CD4-positive, alpha-beta T cell treated with Interleukin-6 at 100 ng/mL for 8 hours (primary cell): ENCODE results near the gene COL28A1.
"Not testable (repeated sequence)": the region's sequence is repeated elsewhere in the genome, so short reads cannot be mapped to it uniquely, and the experiment has no call there.

ENCODE experiments used
- DNase-seq: peaks from one replicate; pipeline ENCODE4 v3.0.0-alpha.2; 2020; ENCODE audit warnings: mixed read lengths, low spot score

COL28A1 gene

DNA sequence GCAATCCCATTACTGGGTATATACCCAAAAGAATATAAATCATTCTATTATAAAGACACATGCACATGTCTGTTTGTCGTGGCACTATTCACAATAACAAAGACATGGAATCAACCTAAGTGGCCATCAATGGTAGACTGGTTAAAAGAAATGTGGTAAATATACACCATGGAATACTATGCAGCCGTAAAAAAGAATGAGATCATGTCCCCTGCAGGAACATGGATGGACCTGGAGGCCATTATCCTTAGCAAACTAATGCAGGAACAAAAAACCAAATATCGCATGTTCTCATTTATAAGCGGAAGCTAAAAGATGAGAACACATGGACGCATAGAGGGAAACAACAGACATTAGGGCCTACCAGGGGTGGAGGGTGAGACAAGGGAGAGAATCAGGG, 25.9 kb upstream of the COL28A1 start:
- DNase-seq, result not testable (repeated sequence)

DNA sequence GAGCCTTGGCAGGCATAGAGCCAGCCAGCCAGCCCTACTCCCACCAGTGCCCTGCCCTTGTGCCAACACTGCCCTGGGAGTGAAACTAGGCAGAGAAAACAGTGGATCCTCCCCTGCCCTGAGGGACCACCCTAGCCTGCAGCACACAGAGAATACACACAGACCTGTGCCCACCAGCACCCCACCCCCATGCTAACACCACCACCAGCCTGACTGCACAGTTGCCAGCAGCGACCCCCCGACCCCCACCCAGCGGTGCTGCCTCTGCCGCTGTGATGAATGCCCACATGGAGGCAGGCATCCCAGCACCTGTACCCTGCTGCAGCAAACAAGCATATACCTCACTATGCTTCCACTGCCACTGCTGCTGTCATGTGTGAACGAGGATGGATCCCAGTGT, 21.6 kb upstream of the COL28A1 start:
- no peak for DNase-seq

DNA sequence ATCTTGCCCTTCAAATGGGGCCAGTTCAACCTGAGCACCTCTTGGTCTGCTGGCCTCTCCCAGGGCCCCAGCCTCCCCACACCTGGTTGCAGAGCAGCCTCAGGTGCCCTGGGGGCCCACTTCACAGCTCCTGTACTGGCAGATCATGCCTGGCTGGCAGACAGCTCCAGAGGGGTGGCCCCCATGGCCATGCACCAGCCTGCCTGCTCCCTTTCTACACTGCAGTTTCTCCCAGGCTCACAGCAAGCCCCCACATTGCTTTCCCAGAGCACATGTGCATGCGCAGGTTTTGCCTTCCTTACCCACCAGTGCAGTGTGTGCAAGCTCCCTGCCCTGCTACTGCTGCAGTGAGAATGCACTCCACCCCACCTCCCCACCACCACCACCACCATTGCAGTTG, 21.2 kb upstream of the COL28A1 start:
- no peak for DNase-seq

DNA sequence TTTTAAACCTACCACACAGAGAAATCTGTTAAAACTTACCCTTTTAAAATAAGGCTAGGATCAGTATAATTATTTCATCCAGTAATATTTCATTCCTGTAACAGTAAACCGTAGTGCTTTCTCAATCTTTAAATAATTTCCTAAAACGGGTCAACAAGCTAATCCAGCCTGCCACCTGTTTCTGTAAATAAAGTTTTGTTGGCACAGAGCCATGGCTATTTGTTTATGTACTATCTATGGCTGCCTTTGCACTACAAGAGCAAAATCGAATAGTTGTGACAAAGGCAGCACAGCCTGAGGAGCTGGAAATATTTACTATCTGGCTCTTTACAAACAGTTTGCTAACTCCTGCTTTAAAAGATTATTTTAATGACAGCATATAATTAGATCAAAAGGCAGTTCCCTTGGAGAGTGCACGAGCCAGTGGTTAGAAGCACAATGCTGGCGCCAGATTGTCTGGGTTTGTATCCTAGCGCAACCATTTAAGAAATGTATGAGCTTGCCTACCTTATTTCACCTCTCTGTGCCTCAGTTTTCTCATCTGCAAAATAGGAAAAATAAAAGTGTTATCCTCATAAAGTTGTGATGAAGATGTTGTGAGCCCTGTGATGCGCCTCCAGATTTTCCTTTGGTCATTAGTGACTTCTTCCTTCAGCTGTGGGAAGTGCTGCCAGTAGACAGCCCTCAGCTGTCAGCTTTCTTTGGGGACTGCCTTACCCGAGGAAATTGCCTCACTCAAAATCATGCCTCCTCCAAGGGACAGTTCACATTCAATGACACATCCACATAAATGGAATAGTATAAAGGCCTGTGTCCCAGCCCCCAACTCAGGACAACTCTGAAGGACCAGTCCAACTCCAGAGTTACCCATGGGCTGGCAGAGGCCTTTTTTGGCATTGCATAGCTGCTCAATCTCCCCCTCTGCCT, 19.2 kb upstream of the COL28A1 start:
- no peak for DNase-seq

DNA sequence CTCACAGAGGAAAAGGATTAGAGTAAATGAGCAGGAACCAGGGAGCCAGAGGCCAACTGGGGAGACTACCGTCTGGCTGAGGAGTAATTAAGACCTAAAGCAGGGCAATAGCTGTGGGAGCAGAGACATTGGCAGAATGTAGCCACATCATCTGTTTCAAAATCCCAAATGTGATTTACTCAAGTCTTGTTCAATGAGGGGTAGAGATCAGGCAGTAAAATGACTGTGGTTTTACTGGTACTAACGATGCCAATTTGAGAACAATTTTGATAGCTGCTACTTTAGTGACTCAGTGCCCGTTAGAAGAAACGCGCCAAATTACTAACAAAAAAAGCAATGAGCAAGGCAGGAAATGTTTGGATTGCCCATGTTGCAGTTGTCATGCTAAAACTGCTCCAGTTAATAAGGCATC, 18.4 kb upstream of the COL28A1 start:
- no peak for DNase-seq

DNA sequence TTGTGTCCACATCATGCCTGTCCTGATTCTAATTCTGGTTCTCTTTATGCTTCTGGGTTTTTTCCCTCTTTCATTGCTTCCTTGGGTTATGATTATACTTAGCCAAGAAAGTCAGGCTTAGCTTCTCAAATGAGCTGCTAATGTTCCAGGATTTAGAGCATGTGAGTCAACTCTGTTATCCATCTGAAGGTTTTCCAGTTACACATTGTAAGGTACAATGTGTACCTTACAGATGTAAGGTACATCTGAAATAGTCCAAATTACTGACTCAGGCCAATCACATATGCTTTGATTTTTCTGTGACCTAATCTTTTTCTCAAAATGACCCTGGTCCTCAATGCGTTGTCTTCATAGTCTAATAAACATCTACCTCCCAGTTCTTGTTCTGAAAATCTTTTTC, 17.7 kb upstream of the COL28A1 start:
- no peak for DNase-seq

DNA sequence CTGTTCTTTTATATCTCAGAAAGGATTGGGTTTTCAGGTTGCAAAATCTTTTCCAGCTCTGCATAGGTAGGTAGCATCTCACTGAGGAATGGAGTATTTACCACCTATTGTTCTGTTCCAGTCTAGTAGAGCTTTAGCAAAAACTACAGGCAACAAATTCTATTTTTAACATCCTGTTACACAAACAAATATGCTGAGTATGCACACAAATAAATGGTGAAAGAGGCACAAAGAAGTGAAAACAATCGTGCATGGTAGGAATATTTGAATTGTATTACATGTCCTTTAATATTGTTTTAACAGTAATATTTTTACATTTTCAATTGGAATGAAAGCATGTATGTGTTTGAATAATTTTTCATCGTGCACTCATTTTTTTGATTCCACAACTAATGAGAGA, 16.5 kb upstream of the COL28A1 start:
- no peak for DNase-seq

DNA sequence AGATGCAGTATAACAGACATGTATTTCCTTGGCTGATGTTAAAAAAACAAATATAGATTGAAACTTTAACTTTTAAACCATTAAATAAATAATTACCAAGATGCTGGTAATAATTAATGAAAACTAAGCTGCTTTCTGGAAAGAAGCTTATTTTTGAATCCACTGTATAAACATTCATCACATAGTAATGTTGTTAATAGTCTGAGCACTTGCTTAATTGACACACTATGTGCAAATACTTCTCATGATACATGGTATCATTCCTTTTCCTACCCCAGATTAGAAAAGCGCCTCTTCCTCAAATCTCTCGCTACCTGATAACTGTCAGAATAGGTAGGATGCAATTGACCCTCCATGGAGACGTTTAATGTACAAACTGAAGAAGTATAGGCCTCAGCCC, 15.0 kb upstream of the COL28A1 start:
- DNase-seq, result no peak

DNA sequence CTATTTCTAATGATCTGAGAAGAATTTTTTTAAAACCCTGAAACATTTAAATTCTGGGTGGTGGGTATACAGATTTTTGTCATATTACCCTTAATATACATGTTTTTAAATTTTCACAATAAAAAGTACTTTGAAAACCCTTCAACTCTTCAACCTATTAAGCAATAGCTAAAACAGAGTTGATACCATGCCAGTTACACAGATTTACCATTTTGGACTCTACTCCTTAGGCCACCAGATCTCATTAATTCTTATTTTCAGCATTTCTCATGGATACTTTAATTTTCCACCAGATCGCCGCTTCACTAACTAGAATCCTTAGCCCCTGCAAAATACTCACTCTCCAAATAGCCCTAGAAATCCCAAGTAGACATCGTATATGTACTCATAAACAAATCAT, 12.7 kb upstream of the COL28A1 start:
- no peak for DNase-seq

DNA sequence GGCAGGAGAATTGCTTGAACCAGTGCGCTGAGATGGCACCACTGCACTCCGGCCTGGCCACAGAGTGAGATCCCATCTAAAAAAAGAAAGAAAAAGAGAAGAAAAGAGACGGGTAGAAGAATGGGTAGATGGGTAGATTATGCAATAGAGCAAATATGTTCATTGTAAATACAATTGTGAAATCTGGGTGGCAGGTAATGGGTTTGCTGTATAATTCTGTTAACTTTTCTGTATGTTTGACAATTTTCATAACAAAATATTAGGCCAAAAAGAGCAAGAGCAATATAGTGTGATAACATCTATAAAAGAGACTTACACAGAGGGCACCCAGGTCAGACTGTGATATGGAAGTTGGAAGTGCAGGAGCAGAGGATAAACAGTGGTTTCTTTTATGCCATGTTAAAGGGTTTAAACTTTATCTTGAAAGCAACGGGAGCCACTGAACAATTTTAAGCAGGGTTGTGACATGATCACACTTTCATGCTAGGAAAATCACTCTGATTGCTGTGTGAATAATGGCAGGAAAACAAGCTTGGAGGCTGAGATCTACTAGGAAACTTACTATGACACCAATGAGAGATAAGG, 6.7 kb upstream of the COL28A1 start:
- no peak for DNase-seq

DNA sequence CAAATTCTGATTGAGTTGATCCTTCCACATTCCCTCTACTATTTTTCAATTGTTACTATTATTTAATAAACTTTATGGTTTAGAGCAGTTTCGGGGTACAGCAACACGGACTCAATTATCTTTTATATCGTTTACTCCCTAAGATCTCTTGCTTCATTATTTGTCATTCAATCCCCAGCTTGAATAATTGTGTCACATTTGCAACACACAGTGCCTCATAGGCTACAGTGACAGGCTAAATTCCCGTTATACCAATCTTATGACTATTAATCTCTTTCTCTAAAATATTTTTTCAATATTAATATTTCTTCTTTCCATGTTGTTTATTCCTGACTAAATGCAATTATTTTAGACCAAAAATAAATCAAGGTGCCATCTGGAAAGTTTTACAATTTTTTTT, 4.0 kb upstream of the COL28A1 start:
- DNase-seq, result no peak

DNA sequence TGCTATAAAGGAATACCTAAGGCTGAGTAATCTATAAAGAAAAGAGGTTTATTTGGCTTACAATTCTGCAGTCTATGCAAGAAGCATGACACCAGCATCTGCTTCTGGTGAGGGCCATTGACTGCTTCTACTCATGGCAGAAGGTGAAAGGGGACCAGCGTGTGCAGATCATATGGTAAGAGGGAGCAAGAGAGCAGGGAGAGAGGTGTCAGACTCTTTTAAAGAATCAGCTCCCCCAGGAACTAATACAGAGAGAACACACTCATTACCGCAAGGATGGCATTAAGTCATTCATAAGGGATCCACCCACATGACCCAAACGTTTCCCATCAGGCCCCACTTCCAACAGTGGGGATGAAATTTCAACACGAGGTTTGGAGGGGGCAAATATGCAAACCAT, 3.5 kb upstream of the COL28A1 start:
- no peak for DNase-seq

DNA sequence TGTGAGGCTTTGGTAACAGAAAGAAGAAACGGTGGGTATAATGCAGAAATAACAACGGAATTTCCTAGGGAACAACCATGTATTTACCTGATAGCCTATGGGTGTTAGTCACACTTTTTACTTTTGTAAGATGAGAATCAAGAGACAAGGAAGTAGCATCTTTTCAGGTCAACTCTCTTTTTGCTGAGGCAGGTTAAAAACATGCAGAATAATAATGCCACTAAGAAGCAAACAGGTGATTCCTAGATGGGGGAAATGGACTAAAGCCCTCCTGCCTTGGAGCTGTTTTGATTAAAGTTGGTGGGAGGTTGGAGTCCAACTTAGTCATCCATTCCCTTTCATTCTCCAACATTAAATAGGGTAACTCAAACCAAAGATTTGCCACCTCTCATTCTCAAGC, 2.0 kb upstream of the COL28A1 start:
- DNase-seq, result no peak

DNA sequence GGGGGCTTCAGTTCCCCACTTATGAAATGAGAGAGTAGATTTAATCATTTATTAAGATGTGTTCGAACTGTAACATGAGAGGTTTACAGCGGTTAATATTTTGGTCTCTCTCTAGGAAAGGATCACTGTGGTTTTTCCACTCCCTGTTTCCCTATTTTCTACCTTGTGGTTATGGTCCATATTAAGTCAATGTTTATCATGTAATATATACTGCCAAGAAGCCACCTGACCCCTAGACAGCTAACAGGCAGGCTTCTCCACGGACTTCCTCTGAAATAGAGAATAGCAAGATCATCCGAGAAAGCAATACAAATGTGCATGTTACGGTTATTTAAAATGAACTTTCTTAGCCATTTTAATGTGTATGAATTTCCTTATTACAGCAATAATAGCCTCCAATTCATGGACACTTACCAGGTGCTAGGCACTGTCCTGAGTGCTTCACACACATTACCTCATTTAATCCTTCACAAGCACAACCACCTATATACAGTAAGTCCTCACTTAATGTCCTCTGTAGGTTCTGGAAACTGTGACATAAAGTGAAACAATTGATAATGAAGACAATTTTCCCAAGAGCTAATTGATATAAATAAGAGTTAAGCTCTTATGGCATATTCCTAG, 835 bp upstream of the COL28A1 start:
- no peak for DNase-seq

DNA sequence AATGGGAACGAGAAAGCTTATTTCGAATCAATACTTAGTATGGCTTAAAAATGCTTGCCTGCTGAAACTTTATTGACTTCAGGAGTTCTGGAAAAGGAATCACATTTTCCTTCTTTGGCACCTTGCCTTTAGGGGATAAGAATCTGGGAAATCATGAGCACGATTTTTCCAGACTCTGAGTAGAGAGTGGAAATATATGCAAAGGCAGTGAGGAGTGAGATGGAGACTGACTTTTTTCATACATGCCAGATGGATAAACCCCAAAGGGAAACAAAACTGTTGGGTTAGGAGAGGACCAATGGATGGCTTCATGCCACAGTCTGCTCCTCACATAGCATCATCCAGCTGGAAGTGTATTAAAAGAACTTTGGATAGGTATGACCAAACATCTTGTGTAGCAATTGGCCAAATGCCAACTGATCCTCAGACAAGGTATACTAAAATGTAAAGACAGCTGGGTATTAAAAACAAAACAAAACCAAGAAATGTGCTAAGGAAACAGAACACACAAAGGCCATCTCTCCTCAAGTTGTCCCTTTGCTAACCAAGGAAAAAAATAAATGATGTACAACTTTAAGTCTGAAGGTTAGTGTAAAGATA, 1.7 kb downstream of the COL28A1 start:
- no peak for DNase-seq

DNA sequence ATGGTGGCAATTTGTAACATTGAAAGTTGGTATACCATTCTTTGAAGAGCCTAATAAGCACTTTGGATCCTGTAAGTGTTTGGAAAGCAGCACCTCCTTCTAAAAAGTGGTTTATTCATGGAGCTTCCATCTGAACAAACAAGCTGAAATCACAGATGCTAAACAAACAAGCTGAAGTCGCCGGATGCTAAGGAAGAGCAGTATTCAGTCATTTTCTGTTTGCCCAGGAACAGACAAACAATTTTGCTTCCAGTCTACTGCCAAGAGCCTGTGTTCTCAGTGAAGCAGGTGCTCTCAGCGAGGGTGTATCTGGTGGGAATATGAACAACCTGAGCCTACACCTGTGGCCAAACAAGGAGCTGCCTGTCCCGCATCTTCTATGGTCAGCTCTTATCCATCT, 6.3 kb downstream of the COL28A1 start:
- DNase-seq, result no peak

DNA sequence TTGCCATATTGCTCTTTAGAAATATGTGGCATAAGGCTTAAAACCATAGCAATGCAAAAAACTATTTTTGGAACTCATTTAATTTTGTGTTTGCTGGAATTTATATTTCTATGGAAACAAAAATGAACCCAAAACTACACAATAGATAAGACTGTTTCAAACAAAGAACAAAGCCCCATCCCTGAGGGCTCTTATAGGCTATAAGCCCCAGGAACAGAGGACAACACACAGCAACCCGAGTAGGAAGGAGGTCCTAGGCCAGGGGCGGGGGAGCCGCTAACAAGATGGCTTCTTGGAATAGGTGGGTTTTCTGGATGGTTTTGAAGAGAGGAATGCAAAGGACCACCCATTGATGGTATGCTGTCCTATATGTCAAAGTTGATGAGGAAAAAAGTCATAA, 8.6 kb downstream of the COL28A1 start:
- DNase-seq, result no peak

DNA sequence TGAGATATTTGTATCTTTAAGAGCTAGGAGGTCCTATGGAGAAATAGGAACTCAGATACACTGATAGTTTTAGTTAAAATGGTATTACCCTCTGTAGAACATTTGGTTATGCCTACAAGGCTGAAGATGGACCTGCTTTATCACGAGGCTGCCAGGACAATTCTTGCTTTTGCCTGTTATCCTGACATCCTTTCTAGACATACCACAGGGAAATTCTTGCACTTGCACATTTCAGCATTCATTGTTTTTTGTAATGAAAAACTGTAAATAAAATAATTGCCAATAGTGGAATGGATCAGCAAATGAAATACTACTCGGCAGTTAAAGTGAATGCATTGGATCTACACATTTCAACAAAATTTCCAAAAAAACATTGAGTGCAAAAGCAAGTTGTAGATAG, 9.7 kb downstream of the COL28A1 start:
- no peak for DNase-seq

DNA sequence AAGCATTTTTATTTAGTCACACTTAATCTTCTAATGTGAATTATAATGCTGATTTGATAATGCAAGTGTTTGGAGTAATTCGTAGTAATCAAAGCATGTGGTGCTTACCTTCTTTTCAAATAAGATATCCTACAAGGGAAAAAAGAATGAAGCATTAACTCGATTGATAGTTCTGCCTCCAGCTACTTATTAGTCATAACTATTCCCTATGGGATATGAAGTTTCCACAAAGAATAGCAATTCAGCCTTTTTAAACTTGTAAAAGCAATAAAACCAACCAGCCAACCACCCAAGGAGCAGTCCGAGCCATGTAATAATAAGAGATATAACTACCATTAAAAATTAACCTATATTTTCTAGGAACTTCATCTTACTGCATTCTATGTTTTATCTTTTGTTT, 11.6 kb downstream of the COL28A1 start:
- no peak for DNase-seq

DNA sequence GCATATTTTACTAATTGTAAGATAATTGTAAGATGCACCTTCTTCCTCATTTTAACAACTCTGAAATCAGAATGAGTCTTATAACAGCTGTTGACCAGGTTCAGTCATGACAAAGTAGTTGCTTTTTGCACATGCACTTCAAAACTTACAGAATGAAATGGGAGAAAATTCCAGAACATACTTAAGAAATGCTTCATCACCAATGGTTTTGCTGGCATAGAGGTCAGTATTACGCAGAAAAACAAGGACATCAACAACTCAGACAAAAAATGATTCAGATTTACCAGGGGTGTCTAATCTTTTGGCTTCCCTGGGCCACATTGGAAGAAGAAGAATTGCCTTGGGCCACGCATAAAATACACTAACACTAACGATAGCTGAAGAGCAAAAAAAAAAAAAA, 13.3 kb downstream of the COL28A1 start:
- no peak for DNase-seq

DNA sequence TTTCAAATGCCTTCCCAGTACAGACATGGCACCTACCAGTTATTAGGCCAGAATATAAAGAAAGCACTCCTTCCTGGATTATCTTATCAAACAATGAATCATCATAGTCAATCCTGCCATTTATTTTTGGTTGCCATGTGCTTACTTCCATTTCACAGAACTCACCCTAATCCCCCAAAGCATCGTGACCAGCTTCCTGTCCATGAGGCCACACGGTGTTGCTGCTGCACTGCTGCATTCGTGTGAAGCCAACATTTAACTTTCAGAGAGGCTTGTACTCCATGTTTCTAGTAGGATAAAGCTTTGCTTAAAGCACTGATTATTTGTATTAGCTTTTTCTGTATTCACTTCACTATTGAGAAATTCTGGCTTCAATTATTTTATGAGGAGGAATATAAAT, 14.4 kb downstream of the COL28A1 start:
- no peak for DNase-seq

DNA sequence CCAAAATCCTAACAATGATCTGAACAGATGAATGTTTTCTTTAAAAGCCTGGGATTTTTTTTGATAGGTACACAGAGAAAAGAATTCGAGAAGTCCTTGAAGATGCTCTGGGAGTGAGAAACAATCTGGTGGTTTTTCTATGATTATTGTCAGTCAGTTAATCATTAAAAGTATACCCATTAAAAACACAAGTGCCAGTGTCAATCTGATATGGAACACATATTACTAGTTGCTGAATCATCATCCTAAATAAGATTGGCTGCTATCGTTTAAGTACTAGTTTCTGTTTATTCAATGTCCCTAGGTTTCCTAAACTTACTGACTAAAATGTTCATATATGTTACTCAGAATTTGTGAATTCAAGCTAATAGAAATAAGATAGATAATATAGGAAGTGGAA, 16.1 kb downstream of the COL28A1 start:
- DNase-seq, result no peak

DNA sequence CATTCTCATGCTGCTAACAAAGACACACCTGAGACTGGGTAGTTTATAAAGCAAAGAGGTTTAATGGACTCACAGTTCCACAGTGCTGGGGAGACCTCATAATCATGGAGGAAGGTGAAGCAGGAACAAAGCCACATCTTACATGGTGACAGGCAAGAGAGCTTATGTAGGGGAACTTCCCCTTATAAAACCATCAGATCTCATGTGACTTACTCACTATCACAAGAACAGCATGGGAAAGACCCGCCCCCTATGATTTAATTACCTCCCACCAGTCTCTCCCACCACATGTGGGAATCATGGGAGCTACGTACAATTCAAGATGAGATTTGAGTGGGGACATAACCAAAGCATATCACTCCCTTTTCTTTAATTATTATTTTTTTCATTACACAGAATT, 16.6 kb downstream of the COL28A1 start:
- no peak for DNase-seq
